BJ (cell line): Measurements from ENCODE around the gene KLHL34. TPM values are rescaled to one million over a fixed set of nuclear protein-coding genes. Genes with fewer than 3 reads are reported as not detected.

Experiments
- CTCF ChIA-PET: fragments of 350-600 bp; formaldehyde crosslinking; extraction: SDS; loops from one replicate; lab custom pipeline; 2021; ENCODE audit warnings: antibody characterized with exemption, inconsistent platforms; lab: Yijun Ruan, JAX
- POLR2A ChIA-PET: fragments of 300-600 bp; sonication (Branson Sonifier 250); formaldehyde crosslinking; extraction: SDS; loops from one replicate; lab custom pipeline; 2021; ENCODE audit warnings: antibody characterized with exemption; lab: Charles Lee
- DNase-seq: peaks from one replicate; pipeline ENCODE4 v3.0.0-alpha.2; 2011; ENCODE audit warnings: low read depth
- H3K27me3 ChIP-seq: 2 replicates; pipeline ENCODE4 v1.6.0; 2011; ENCODE audit warnings: low read length; ENCODE audit not compliant: control insufficient read depth, insufficient read depth
- H3K36me3 ChIP-seq: 2 replicates; pipeline ENCODE4 v1.5.1; 2011; ENCODE audit warnings: low read length; ENCODE audit not compliant: control insufficient read depth, insufficient read depth
- H3K4me3 ChIP-seq: 2 replicates; pipeline ENCODE4 v1.5.1; 2011; ENCODE audit warnings: low read depth, mild to moderate bottlenecking, control low read depth, low read length
- CTCF ChIP-seq: IDR thresholded peaks from 2 replicates; pipeline ENCODE4 v1.5.1; 2011; ENCODE audit warnings: low read depth, mild to moderate bottlenecking, control low read depth, inconsistent platforms, low read length, moderate library complexity; ENCODE audit not compliant: insufficient read depth
- polyA minus RNA-seq: library from RNA; depleted of rRNA, polyadenylated mRNA; stranded (reverse); fragments of >200 nt; gene quantifications from 2 replicates; pipeline ENCODE4 v1.2.3, GENCODE V29; 2011; rRNA and poly(A)+ RNA removed
- polyA plus RNA-seq: library from polyadenylated mRNA; depleted of rRNA; stranded (reverse); fragments of >200 nt; gene quantifications from 2 replicates; pipeline ENCODE4 v1.2.3, GENCODE V29; 2011; rRNA removed

Gene KLHL34
- not detected in 2 replicates for polyA plus RNA-seq
- not detected in 2 replicates for polyA minus RNA-seq

GRCh38 chrX:21658152-21658737 is at the start of gene KLHL34:
TSS of gene KLHL34 (minus strand) at chrX:21658330. CDS start at chrX:21657788, 542 bp downstream.
- Histone ChIP-seq H3K4me3 (peak within 1 kb of the TSS; percentile 5; the same call in 1 of the 2 replicates), H3K36me3 (no peaks in the 10 kb centered on the region), H3K27me3 (no peaks in the 10 kb centered on the region)
- no peak for DNase-seq
- no peak for TF ChIP-seq CTCF
- ChIA-PET POLR2A (no interaction called here), CTCF (no interaction called here)

- TF ChIP-seq CTCF = no peak
- Histone ChIP-seq H3K36me3 (no peaks in the 10 kb centered on the region), H3K27me3 (no peaks in the 10 kb centered on the region), H3K4me3 (no peak overlapping the region)
- DNase-seq = no peak
- ChIA-PET POLR2A (no interaction called here), CTCF (no interaction called here)
Measured at GRCh38 chrX:21705225-21705624, 47.1 kb upstream of the KLHL34 start.

GRCh38 chrX:21702725-21703124 is 44.6 kb upstream of the KLHL34 start:
- no peak for TF ChIP-seq CTCF
- Histone ChIP-seq H3K4me3 (no peak overlapping the region), H3K36me3 (no peaks in the 10 kb centered on the region), H3K27me3 (no peaks in the 10 kb centered on the region)
- ChIA-PET CTCF (no interaction called here), POLR2A (no interaction called here)
- DNase-seq = no peak

GRCh38 chrX:21700967-21701366 is 42.8 kb upstream of the KLHL34 start:
- no peak for DNase-seq
- POLR2A ChIA-PET = interaction anchor here (0.5 kb wide), 1 partner anchor 9 kb away, joined by 3 read pairs; no protein-coding TSS in a partner anchor

GRCh38 chrX:21700275-21700674 is 42.1 kb upstream of the KLHL34 start:
- ChIA-PET CTCF (interaction anchor here (1.1 kb wide), 1 partner anchor 25 kb away, joined by 3 read pairs; no protein-coding TSS in a partner anchor), POLR2A (no interaction called here)
- no peak for DNase-seq
- Histone ChIP-seq H3K27me3 (no peaks in the 10 kb centered on the region), H3K36me3 (no peaks in the 10 kb centered on the region), H3K4me3 (no peak overlapping the region)
- TF ChIP-seq CTCF = no peak

More at GRCh38 chrX:21700967-21701366, 42.8 kb upstream of the KLHL34 start:
- Histone ChIP-seq H3K36me3 (no peaks in the 10 kb centered on the region), H3K4me3 (no peak overlapping the region), H3K27me3 (no peaks in the 10 kb centered on the region)
- TF ChIP-seq CTCF = no peak
- CTCF ChIA-PET = no interaction called here
